Measurements from ENCODE around the gene EFNA5.

- TF ChIP-seq POLR2A (IDR thresholded peaks at IDR 0.05; ENCODE audit: low read length) (no peak), GATA1 (IDR thresholded peaks at IDR 0.05; ENCODE audit: low read depth, low read length) (no peak)
Measured at GRCh38 chr5:107696080-107696479, 25.3 kb upstream of the EFNA5 start.

Measured in erythroblast (primary cell).